ENCODE results near the gene SMPD3. TPM values are rescaled to one million over a fixed set of nuclear protein-coding genes. Genes with fewer than 3 reads are reported as not detected.

SMPD3 gene
- total and polyA plus RNA-seq, 2 of the 4 experiments (the other 2 are of a cell fraction), result not detected

GRCh38 chr16:68469796-68470460 lies 21.6 kb upstream of the SMPD3 start:
- Histone ChIP-seq H3K18ac (ENCODE audit: low read depth, low read length) (no peak overlapping the region), H3K4me1 (ENCODE audit: control insufficient read depth, insufficient read depth, low read length) (no peaks in the 10 kb centered on the region), H2AFZ (replicated peaks; ENCODE audit: low read length, poor library complexity) (no peak overlapping the region), H3K79me1 (ENCODE audit: low read depth in 1 of 2, low read length in 2 of 2) (no peaks in the 10 kb centered on the region), H3K4me3 (ENCODE audit: insufficient read depth, low read depth, low read length) (no peak overlapping the region), H2BK15ac (ENCODE audit: low read depth, low read length) (no peak overlapping the region), H3K27ac (ENCODE audit: insufficient read depth, low read length) (no peak overlapping the region), H2BK20ac (ENCODE audit: low read depth, low read length) (no peak overlapping the region), H3K4me2 (ENCODE audit: low read depth, low read length) (no peak overlapping the region; the same call in 1 of the 2 replicates), H3K27me3 (ENCODE audit: control insufficient read depth, insufficient read depth, low read length) (peaks cover 46% of the 10 kb centered on the region), H4K20me1 (ENCODE audit: insufficient read depth, low read length) (no peaks in the 10 kb centered on the region), H2AK5ac (ENCODE audit: low read depth, low read length) (no peak overlapping the region), H3K9ac (ENCODE audit: low read depth, low read length) (no peak overlapping the region), H3K14ac (replicated peaks; ENCODE audit: low read depth, low read length) (no peak overlapping the region), H3K23ac (ENCODE audit: low read depth, low read length) (no peak overlapping the region), H3K9me1 (ENCODE audit: insufficient read depth, low read length) (no peaks in the 10 kb centered on the region), H3K4ac (ENCODE audit: low read depth, low read length) (no peak overlapping the region), H4K91ac (ENCODE audit: insufficient read depth, low read depth, low read length) (no peak overlapping the region), H2BK5ac (ENCODE audit: low read depth, low read length, poor library complexity, severe bottlenecking) (no peak overlapping the region), H4K8ac (ENCODE audit: low read depth in 2 of 2, low read length in 2 of 2) (no peak overlapping the region), H3K9me3 (ENCODE audit: control insufficient read depth, insufficient read depth, low read length) (no peaks in the 10 kb centered on the region), H2BK120ac (ENCODE audit: low read depth, low read length) (no peak overlapping the region), H2AK9ac (replicated peaks; ENCODE audit: low read depth, low read length, poor library complexity) (no peak overlapping the region), H3K36me3 (ENCODE audit: control insufficient read depth, insufficient read depth, low read length) (no peaks in the 10 kb centered on the region), H3K56ac (ENCODE audit: extremely low read depth, insufficient read depth, low read length) (no peak overlapping the region), H4K5ac (ENCODE audit: low read depth, low read length) (no peak overlapping the region)
- no TSS peak for BruUV-seq (replicated peaks)
- TF ChIP-seq RCOR1 (IDR thresholded peaks at IDR 0.05; ENCODE audit: insufficient replicate concordance, low read length) (no peak), CHD1 (IDR thresholded peaks at IDR 0.05; ENCODE audit: low read depth, low read length) (no peak), USF2 (IDR thresholded peaks at IDR 0.05; ENCODE audit: low read depth, low read length) (no peak), MAFK (IDR thresholded peaks at IDR 0.05; ENCODE audit: low read depth, low read length) (no peak), CEBPB (IDR thresholded peaks at IDR 0.05; ENCODE audit: low read depth, low read length) (no peak), FOS (IDR thresholded peaks at IDR 0.05; ENCODE audit: low read depth, low read length) (no peak), MAZ (IDR thresholded peaks at IDR 0.05; ENCODE audit: borderline replicate concordance, low read depth, low read length) (no peak), MXI1 (IDR thresholded peaks at IDR 0.05; ENCODE audit: borderline replicate concordance, low read depth, low read length) (no peak), SMC3 (IDR thresholded peaks at IDR 0.05; ENCODE audit: low read depth, low read length) (no peak), POLR2A (IDR thresholded peaks at IDR 0.05; ENCODE audit: low read depth, low read length) (no peak)
- dilution Hi-C loops (cut with HindIII; ENCODE audit: low sequenced_read_pairs, unreplicated experiment), result no loop called here
- CTCF ChIA-PET, result interaction anchor here (1.3 kb wide), 1 partner anchor 17 kb away, joined by 4 read pairs; no protein-coding TSS in a partner anchor
- intact Hi-C loops (cut with micrococcal nuclease), result no loop called here
- no CpG with 5 or more reads among the region's 11 CpGs for WGBS, 2 experiments (ENCODE audit: extremely low coverage in 2 of 2, insufficient read length in 1 of 2)
- in situ Hi-C loops (cut with MboI; ENCODE audit: low sequenced_read_pairs), result no loop called here
- ATAC-seq (ENCODE audit: low read depth) (no peak), DNase-seq (no peak)
- POLR2A ChIA-PET (ENCODE audit: unreplicated experiment), result no interaction called here

All from IMR-90 (cell line).